Medulla oblongata (tissue), 1 donor: Measurements from ENCODE around the gene SPATS2L.

Experiments
- DNase-seq: peaks from one replicate; pipeline ENCODE4 v3.0.0-alpha.2; 2015; ENCODE audit errors: extremely low spot score

The SPATS2L gene

DNA sequence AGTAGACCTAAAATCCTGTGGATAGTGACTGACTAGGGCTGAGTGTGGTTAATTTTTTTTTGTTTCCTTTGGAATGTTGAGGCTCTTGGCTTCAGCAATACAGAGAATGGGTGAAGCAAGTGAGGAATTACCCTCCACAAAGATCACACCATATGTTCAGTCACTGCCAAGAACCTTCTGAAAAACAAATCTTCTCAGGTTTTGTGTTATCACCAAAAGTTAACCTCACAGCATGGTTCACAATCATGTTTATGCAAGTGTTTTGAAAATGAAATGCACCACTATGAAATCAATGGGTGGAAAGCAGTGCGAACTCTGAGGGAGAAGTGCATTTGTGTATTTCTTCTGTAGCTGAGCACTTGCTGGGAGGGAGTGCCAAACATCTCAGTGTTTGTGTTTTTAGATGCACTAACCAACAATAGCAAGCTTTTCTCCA is 44.4 kb downstream of the SPATS2L start:
- DNase-seq, result no peak

DNA sequence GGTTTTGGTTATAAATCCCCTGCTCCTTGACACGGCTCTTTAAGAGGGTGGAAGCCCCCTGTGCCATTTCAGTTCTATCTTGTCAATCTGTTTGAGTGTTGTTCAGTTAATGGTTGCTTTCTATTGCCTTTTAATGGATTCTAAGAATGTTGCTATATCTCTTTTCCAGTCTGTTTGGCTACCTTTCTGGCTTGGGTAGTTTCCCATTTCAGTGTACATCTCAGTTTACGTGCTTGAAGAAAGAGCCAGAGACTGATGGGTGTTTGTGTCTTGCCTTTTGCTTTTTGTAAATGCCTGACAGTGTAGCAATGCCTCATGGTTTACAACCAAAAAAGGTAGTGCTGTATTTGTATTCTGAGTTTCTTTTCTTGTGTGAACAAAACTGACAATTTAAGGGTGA is 45.3 kb downstream of the SPATS2L start:
- no peak for DNase-seq

DNA sequence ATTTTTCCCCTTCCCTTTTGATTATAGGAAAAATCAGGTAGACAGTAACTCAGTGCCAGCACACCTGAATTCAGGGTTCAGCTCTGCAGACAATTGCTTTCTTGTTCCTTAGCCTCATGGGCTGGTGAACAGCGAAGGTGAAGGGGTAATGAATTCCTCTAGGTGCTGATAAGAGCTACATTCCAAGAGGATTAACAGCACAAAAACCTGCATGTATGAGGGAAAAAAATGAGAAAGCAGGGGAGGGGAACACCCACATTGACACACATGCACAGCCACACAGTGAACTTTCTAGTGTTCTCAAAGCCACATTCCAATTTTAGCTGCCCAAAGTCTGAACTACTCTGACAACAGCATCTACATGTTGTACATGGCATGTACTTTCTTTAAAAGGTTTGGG is 46.1 kb downstream of the SPATS2L start:
- no peak for DNase-seq

GRCh38 chr2:200353120-200353519 is 46.6 kb downstream of the SPATS2L start:
- DNase-seq, result no peak

DNA sequence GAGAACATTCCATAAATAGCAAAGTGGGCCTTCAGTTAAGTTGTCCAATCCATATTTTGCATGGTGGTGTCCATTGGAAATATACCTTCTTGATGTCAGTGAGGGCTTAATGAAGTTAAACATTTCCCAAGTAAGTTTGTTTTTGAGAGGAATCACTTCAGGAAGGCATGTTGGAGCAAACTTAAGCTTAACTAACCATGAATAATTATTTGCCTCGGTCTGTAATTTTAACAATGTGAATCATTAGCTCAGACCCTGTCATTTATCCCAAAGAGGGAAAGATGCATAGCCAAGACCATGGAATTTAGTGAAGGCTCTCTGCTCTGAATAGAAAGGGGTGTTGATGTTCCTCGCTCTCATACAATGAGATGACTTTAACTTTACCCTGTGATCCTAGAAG is 47.4 kb downstream of the SPATS2L start:
- DNase-seq, result no peak

DNA sequence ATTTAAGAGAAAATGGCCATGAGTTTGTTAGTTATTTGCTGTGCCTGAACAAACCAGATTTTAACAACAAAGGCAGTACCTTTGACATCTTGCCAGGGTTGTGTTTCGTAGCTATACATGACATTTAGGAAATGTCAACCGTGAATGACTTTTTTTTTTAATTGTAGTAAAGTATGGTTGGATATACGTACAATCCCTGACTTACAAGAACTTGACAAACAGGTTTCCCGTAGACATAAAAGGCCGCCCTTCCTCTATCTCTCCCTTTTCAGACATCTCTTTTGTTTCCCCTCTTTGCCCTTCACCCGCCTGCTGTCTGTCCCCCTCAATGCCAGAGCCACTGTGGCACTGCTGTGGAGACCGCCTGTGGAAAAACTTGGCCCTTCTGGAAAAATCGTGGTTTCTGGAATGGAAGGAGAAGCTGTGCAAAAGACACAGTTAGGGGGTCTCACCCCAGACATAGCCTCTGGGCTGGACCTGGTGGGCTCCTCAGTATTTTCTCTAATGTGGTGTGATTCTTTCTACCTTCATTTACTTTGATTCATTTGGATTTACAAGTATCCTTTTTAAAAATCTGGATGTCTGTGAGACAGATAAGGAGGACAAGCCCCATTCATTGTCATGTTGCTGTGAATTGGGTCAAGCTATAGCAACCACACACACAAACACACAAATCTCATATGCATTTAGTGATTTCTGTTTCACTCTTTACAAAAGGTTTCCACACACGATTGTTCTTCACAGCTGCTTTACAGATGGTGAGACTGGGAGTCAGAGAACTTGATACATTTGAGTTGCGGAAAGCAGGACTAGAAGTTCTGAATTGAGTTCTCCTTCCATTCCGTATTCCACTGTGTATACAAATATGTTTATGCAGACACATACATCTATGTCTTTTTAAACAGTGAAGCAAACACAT is 48.6 kb downstream of the SPATS2L start:
- no peak for DNase-seq

DNA sequence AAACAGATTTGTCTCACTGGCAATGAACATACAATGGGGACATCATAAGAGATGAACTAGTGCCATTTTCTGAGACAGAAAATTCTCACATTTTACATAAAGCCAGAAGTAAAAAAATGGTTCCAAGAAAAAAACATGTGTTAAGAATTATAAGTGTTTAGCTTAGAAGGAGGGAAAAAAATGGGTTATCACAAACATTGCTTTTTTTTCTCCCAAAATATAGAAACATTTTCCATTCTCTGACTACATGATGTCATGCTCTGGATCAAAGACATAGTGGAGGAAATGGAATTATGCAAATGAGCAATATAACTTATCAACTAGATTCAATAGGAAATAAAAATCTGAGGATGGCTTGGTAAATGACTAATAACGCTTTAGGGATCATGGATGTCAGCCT is 49.8 kb downstream of the SPATS2L start:
- DNase-seq, result no peak

GRCh38 chr2:200356857-200357384 is 50.4 kb downstream of the SPATS2L start:
- DNase-seq, result no peak

- DNase-seq, result no peak
Measured at GRCh38 chr2:200357845-200358244, 51.4 kb downstream of the SPATS2L start.

- DNase-seq, result no peak
Measured at GRCh38 chr2:200359552-200359951, 53.1 kb downstream of the SPATS2L start.

DNA sequence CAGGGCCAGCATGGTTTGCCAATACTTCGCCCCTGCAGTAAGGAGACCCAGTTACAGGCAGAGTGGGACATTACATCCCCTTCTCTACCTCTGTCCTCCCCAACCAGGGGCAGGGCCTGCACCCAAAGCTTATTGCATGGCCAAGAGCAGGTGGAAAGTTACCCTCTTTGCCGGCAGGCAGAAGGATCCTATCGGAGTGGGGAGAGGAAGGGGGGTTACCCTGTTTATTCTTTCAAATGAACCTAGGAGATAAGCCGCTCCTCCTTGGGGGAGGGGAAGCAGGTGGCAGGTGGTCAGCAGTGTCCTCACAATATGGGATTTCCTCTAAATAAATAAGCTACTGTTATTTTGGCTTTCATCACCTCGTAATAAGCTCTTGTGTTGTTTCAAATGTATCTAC is 53.9 kb downstream of the SPATS2L start:
- no peak for DNase-seq

DNA sequence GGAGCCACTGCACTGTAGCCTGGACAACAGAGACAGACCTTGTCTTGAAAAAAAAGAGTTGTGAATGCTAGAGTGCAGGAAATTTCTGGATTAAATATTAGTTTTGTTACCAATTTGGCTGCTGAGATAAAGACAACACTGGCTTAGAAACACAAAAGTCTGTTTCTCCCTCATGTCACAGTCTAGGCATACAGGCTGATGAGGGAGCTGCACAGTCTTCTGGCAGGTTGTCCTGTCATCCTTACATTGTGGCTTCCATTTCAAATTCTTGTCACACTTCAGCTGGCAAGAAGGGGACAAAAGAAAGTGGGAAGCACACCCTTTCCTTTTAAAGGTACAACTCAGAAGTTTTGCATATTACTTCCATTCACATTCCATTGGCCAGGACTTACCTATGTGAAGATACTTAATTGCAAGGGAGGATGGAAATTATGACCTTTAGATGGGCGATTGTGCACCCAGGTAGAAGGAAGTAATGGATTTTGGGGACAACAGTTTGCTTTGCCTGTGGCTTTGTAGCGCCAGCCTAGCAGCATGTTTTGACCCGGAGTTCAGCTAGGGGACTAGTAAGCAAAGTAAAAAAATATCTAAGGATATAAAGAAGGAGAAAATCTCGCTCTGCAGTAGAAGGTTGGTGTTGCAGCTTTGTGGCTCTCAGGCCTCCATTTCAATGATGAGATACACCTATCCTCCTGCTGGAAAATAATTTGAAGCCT is 55.9 kb downstream of the SPATS2L start:
- no peak for DNase-seq

GRCh38 chr2:200363279-200363678 is 56.8 kb downstream of the SPATS2L start:
- no peak for DNase-seq

DNA sequence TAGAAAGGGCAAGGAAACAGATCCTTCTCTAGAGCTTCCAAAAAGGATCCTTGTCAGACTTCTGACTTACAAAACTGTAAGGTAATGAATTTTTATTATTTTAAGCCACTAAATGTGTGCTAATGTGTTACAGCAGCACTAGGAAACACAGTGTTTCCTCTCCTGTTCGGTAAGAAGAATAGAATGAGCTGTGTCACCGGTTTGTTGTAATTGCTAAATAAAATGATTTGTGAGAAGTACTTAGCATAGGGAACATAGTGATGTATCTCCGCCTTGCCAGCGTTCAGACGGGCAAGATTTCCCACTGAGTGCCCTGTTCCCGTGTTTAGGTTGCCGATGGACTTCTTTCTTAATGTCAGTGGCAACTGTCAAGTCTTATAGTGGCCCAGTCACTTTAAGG is 57.6 kb downstream of the SPATS2L start:
- DNase-seq, result no peak

GRCh38 chr2:200364620-200365019 is 58.1 kb downstream of the SPATS2L start:
- DNase-seq, result no peak

DNA sequence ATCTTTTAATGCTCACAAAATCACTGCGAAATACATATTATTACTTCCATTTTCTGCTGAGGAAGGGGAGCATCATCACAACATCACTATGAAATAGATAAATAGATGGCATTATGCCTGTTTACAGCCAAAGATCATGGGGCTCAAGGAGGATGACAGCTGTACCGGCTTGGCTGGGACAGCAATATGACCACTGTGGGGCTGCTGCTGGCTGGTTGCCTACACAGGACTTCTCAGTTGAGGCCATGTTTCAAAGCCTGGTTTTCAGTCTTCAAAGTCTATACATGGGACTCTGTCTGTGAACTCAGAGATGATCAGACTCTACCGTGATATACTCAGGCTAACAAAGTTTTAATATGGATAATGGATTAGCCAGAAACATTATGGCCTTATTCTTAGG is 58.7 kb downstream of the SPATS2L start:
- no peak for DNase-seq

DNA sequence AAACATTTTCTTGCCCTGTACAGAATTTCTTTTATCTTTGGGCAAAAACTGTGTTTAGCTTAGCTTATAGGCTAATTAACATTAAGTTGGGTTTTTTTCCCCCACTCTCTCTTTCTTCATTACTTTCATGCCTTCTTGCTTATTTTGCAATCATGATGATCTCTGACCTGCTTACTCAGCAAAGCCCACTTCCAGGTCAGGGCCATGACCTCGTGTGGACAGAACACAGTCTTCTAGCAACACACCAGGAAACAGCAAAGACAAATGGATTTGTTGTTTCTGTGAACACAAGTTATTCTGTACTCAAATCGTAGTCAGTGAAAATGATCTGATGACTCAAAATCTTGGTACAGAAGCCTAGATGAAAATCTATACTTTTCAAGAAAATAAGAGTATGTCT is 60.7 kb downstream of the SPATS2L start:
- DNase-seq, result peak; percentile 57

GRCh38 chr2:200369886-200370285 is 63.4 kb downstream of the SPATS2L start:
- no peak for DNase-seq

- DNase-seq, result no peak
Measured at GRCh38 chr2:200373231-200373630, 66.7 kb downstream of the SPATS2L start.

GRCh38 chr2:200373973-200374416 is 67.5 kb downstream of the SPATS2L start:
- DNase-seq, result peak; percentile 26

- DNase-seq, result peak; percentile 27
Measured at GRCh38 chr2:200376513-200377354, 70.2 kb downstream of the SPATS2L start.
